Lung (tissue), 12 donors: ENCODE data around the gene S1PR3. TPM values are rescaled to one million over a fixed set of nuclear protein-coding genes. Genes with fewer than 3 reads are reported as not detected.

Source experiments
- ATAC-seq: fragments of 200-7000 bp; cut with Tn5 transposase; one replicate; pipeline ENCODE4 v1.9.1; 2020; ENCODE audit warnings: moderate number of reproducible peaks; ENCODE audit not compliant: insufficient read depth, low FRiP score
- DNase-seq, 3 donors: peaks; one replicate each; pipeline ENCODE4 v3.0.0-alpha.2; 2013 to 2017
- H3K27ac ChIP-seq, 2 donors: one replicate each; pipeline ENCODE4 v1.5.1; 2013; ENCODE audit warnings: mild to moderate bottlenecking in 2 of 2, moderate library complexity in 2 of 2, control low read depth in 1 of 2, inconsistent platforms in 1 of 2, low read depth in 1 of 2, low read length in 1 of 2
- H3K27me3 ChIP-seq, 3 donors: one replicate each; pipeline ENCODE4 v1.5.1; 2013; ENCODE audit warnings: low read length in 2 of 3; ENCODE audit not compliant: control insufficient read depth in 3 of 3, insufficient read depth in 3 of 3
- H3K36me3 ChIP-seq, 4 donors: one replicate each; pipeline ENCODE4 v1.5.1; 2013; ENCODE audit warnings: low read length in 4 of 4, mild to moderate bottlenecking in 1 of 4, moderate library complexity in 1 of 4; ENCODE audit not compliant: control insufficient read depth in 4 of 4, insufficient read depth in 4 of 4
- H3K4me1 ChIP-seq, 5 donors: one replicate each; pipeline ENCODE4 v1.5.1; 2013; ENCODE audit warnings: low read length in 5 of 5, mild to moderate bottlenecking in 2 of 5, moderate library complexity in 1 of 5; ENCODE audit not compliant: control insufficient read depth in 5 of 5, insufficient read depth in 5 of 5
- H3K4me3 ChIP-seq: one replicate; pipeline ENCODE4 v1.5.1; 2013; ENCODE audit warnings: mild to moderate bottlenecking, control low read depth, moderate library complexity
- H3K9ac ChIP-seq, 2 donors: one replicate each; pipeline ENCODE4 v1.5.1; 2013; ENCODE audit warnings: low read length in 2 of 2, control low read depth in 1 of 2; ENCODE audit not compliant: insufficient read depth in 1 of 2
- H3K9me3 ChIP-seq, 4 donors: one replicate each; pipeline ENCODE4 v1.5.1; 2013; ENCODE audit warnings: low read length in 3 of 4, mild to moderate bottlenecking in 1 of 4, moderate library complexity in 1 of 4; ENCODE audit not compliant: control insufficient read depth in 4 of 4, insufficient read depth in 3 of 4
- CTCF ChIP-seq: IDR thresholded peaks from 2 replicates; pipeline ENCODE4 v1.5.1; 2012; ENCODE audit warnings: mild to moderate bottlenecking; ENCODE audit errors: control extremely low read depth, extremely low read depth
- WGBS, 2 donors: extraction: QIAGEN DNeasy Blood & Tissue Kit; methylation state at CpG; one replicate each; pipeline ENCODE4 v1.1.7; 2013; 5-methylcytosine and 5-hydroxymethylcytosine counted together
- polyA plus RNA-seq, 2 donors: library from polyadenylated mRNA; stranded (reverse); fragments of 200-250 nt; gene quantifications; one replicate each; pipeline ENCODE4 v1.2.1, GENCODE V29; 2013
- total RNA-seq, 2 donors: library from RNA; depleted of rRNA in 1 of 2; stranded (reverse); fragments of >200 nt in 1 of 2; gene quantifications; one replicate each; pipeline ENCODE4 v1.2.1, GENCODE V29; 2014 to 2021
- donor health status: control.
- donor health status: control.
- donor health status: Bipolar disorder and iron deficiency.
- donor health status: healthy.
- donor health status: DM: yes; HTN: yes; CAD: no.

Gene S1PR3
- total and polyA plus RNA-seq, 4 donors: 2.8 to 38.7 (median 14.3) TPM

- H3K27me3 ChIP-seq: no peaks in the 10 kb centered on the region
- ATAC-seq: peak; percentile 77
- H3K27ac ChIP-seq: peak overlapping the region; percentile 48 to 85
Observed at GRCh38 chr9:89022001-89022759, 30.9 kb downstream of the S1PR3 start.

GRCh38 chr9:89022902-89023301, 31.6 kb downstream of the S1PR3 start:
- H3K9ac ChIP-seq: no peak overlapping the region
- TF ChIP-seq CTCF: no peak
- H3K4me3 ChIP-seq: no peak overlapping the region
- no peaks in the 10 kb centered on the region for H3K27me3 ChIP-seq
- peaks cover 0 to 6% (median 0%) of the 10 kb centered on the region in 4 donors for H3K9me3 ChIP-seq
- peak overlapping the region; percentile 42 to 79 for H3K27ac ChIP-seq
- peaks cover 10 to 29% (median 13%) of the 10 kb centered on the region in 5 donors for H3K4me1 ChIP-seq
- 49 to 63% methylated on average over 2 of the region's 2 CpGs for WGBS, 2 donors
- no peaks in the 10 kb centered on the region for H3K36me3 ChIP-seq
- peak in 2 of 3 donors; percentile 44 to 48 for DNase-seq
- peak; percentile 30 for ATAC-seq

More at GRCh38 chr9:89022001-89022759, 30.9 kb downstream of the S1PR3 start:
- Histone ChIP-seq H3K36me3 (no peaks in the 10 kb centered on the region), H3K9me3 (peaks cover 0 to 6% (median 0%) of the 10 kb centered on the region in 4 donors), H3K4me1 (peaks cover 10 to 29% (median 13%) of the 10 kb centered on the region in 5 donors), H3K9ac (no peak overlapping the region), H3K4me3 (no peak overlapping the region)
- no peak for TF ChIP-seq CTCF
- peak; percentile 88 to 92 (median 89) for DNase-seq
- 46 to 69% methylated on average over 15 of the region's 15 CpGs for WGBS, 2 donors

GRCh38 chr9:89023740-89024139, 32.5 kb downstream of the S1PR3 start:
- Histone ChIP-seq H3K4me3 (no peak overlapping the region), H3K36me3 (no peaks in the 10 kb centered on the region), H3K27ac (peak overlapping the region in 1 of 2 donors; percentile 32), H3K9ac (no peak overlapping the region), H3K9me3 (peaks cover 0 to 6% (median 0%) of the 10 kb centered on the region in 4 donors), H3K4me1 (peaks cover 10 to 29% (median 13%) of the 10 kb centered on the region in 5 donors), H3K27me3 (no peaks in the 10 kb centered on the region)
- ATAC-seq (no peak), DNase-seq (no peak)
- 46 to 65% methylated on average over 3 of the region's 3 CpGs for WGBS, 2 donors
- TF ChIP-seq CTCF: no peak
